Dedifferentiated amniotic fluid mesenchymal stem cell (primary cell): Measurements from ENCODE around the gene ASTN1.

Source experiments
- DNase-seq: peaks from one replicate; pipeline ENCODE4 v3.0.0-alpha.2; 2016; ENCODE audit errors: extremely low spot score

ASTN1 gene

GRCh38 chr1:176993587-176993986 lies 170.9 kb downstream of the ASTN1 start:
- no peak for DNase-seq

GRCh38 chr1:176989754-176990153 lies 174.8 kb downstream of the ASTN1 start:
- no peak for DNase-seq

GRCh38 chr1:176989023-176989422 lies 175.5 kb downstream of the ASTN1 start:
- DNase-seq, result no peak

GRCh38 chr1:176987016-176987415 lies 177.5 kb downstream of the ASTN1 start:
- DNase-seq, result no peak

- no peak for DNase-seq
Observed at GRCh38 chr1:176983731-176984130, 180.8 kb downstream of the ASTN1 start.

GRCh38 chr1:176976771-176977170 lies 187.7 kb downstream of the ASTN1 start:
- DNase-seq, result no peak

- DNase-seq, result no peak
Observed at GRCh38 chr1:176976225-176976624, 188.3 kb downstream of the ASTN1 start.

GRCh38 chr1:176964687-176965086 lies 199.8 kb downstream of the ASTN1 start:
- DNase-seq, result no peak

- DNase-seq, result no peak
Observed at GRCh38 chr1:176963181-176963580, 201.3 kb downstream of the ASTN1 start.

GRCh38 chr1:176961678-176962077 lies 202.8 kb downstream of the ASTN1 start:
- no peak for DNase-seq

GRCh38 chr1:176959191-176959820 lies 205.2 kb downstream of the ASTN1 start:
- no peak for DNase-seq

- no peak for DNase-seq
Observed at GRCh38 chr1:176957603-176958002, 206.9 kb downstream of the ASTN1 start.

- DNase-seq, result no peak
Observed at GRCh38 chr1:176954242-176954641, 210.3 kb downstream of the ASTN1 start.

GRCh38 chr1:176950736-176951324 lies 213.7 kb downstream of the ASTN1 start:
- no peak for DNase-seq

- DNase-seq, result no peak
Observed at GRCh38 chr1:176949033-176949662, 215.4 kb downstream of the ASTN1 start.

- no peak for DNase-seq
Observed at GRCh38 chr1:176944606-176945005, 219.9 kb downstream of the ASTN1 start.

GRCh38 chr1:176943783-176944182 lies 220.7 kb downstream of the ASTN1 start:
- no peak for DNase-seq

- DNase-seq, result no peak
Observed at GRCh38 chr1:176942346-176942745, 222.2 kb downstream of the ASTN1 start.

GRCh38 chr1:176939993-176940392 lies 224.5 kb downstream of the ASTN1 start:
- no peak for DNase-seq

GRCh38 chr1:176938375-176938774 lies 226.1 kb downstream of the ASTN1 start:
- DNase-seq, result no peak

- DNase-seq, result no peak
Observed at GRCh38 chr1:176934370-176934769, 230.1 kb downstream of the ASTN1 start.

GRCh38 chr1:176932114-176933104 lies 232.1 kb downstream of the ASTN1 start:
- no peak for DNase-seq
